Endothelial cell (in vitro differentiated cells): ENCODE measurements around the gene MN1. TPM values are rescaled to one million over a fixed set of nuclear protein-coding genes. Genes with fewer than 3 reads are reported as not detected.

ENCODE experiments used
- DNase-seq: peaks from one replicate; pipeline ENCODE4 v3.0.0; 2021; ENCODE audit warnings: low spot score
- H3K27ac Mint-ChIP-seq: one replicate; pipeline ENCODE4 v1.8.0; 2021; ENCODE audit warnings: mixed read lengths, inconsistent platforms; ENCODE audit not compliant: unreplicated experiment
- H3K27me3 Mint-ChIP-seq: one replicate; pipeline ENCODE4 v1.8.0; 2021; ENCODE audit warnings: mild to moderate bottlenecking, moderate library complexity, mixed read lengths, inconsistent platforms; ENCODE audit not compliant: unreplicated experiment
- H3K36me3 Mint-ChIP-seq: one replicate; pipeline ENCODE4 v1.8.0; 2021; ENCODE audit warnings: mild to moderate bottlenecking, low read depth, mixed read lengths, inconsistent platforms; ENCODE audit not compliant: unreplicated experiment
- H3K4me1 Mint-ChIP-seq: one replicate; pipeline ENCODE4 v1.8.0; 2021; ENCODE audit warnings: mild to moderate bottlenecking, mixed read lengths, inconsistent platforms; ENCODE audit not compliant: unreplicated experiment
- H3K4me3 Mint-ChIP-seq: one replicate; pipeline ENCODE4 v1.8.0; 2021; ENCODE audit warnings: mild to moderate bottlenecking, mixed read lengths, inconsistent platforms; ENCODE audit not compliant: unreplicated experiment
- H3K9me3 Mint-ChIP-seq: one replicate; pipeline ENCODE4 v1.8.0; 2021; ENCODE audit warnings: mixed read lengths, inconsistent platforms; ENCODE audit not compliant: unreplicated experiment
- CTCF ChIP-seq: fragments of 200-600 bp; sonication (generic); IDR thresholded peaks from one replicate; pipeline ENCODE4 v1.5.0; 2021; ENCODE audit warnings: antibody characterized with exemption; ENCODE audit not compliant: unreplicated experiment
- total RNA-seq: library from RNA; stranded (reverse); fragmentation: NEBNext Ultra II Directional; extraction: Animal tissue kit (Norgen Biotek cat#: 25700); gene quantifications from one replicate; pipeline ENCODE4 v1.2.1, GENCODE V29; 2021; ENCODE audit not compliant: unreplicated experiment

MN1 gene
- total RNA-seq, 1 donor from 2014 or later, result 9.9 TPM

GRCh38 chr22:27845644-27846043 is 44.1 kb upstream of the MN1 start:
- peaks cover 25% of the 10 kb centered on the region for H3K36me3 Mint-ChIP-seq
- H3K4me1 Mint-ChIP-seq, result peaks cover 30% of the 10 kb centered on the region
- no peaks in the 10 kb centered on the region for H3K9me3 Mint-ChIP-seq
- no peak overlapping the region for H3K27ac Mint-ChIP-seq
- H3K4me3 Mint-ChIP-seq, result no peak overlapping the region
- peaks cover 7% of the 10 kb centered on the region for H3K27me3 Mint-ChIP-seq
- no peak for TF ChIP-seq CTCF
- DNase-seq, result no peak

DNA sequence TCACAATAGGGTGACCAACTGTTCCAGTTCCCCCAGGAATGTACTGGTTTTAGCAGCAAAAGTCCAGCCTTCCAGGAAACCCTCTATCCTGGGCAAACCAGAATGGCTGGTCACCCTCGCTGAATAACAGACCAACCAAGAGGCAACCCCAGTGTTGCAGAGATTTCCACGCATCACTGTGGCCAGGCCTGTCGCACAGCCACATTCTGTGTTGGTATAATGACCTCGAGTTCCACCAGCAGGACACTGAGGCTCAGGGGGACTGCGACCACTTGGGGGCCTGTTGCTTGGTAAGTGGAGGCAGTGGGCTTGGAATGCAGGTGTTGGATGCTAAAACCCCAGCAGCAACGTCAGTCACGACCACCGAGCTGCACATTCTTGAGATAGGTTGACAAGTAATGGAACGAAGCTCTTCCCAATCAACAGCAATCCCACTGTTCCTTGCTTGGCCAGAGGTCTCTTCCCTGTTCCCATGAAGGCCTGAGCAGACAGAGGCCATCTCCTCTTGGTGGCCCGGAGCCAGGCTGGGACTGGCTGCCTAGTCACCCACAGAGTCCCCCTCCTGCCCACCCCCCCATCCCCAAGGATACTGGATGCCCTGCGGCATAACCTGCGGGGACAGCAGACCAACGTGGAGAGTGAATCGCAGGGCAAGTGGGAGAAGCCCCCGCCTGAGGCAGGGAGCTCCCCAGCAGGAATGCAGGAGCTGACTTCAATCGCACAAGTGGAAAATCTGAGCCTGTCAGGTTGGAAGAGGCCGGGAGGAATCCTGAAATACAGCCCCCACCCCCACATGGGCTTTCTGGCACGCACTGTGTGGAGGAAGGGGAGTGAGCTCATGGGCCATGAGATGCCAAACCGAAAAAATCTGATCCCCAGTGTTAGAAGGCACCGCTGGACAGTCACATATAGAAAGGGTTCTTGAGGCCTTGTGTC is 43.4 kb upstream of the MN1 start:
- H3K36me3 Mint-ChIP-seq, result peaks cover 22% of the 10 kb centered on the region
- no peaks in the 10 kb centered on the region for H3K9me3 Mint-ChIP-seq
- H3K4me3 Mint-ChIP-seq, result no peak overlapping the region
- no peak for DNase-seq
- H3K4me1 Mint-ChIP-seq, result peaks cover 24% of the 10 kb centered on the region
- no peak for TF ChIP-seq CTCF
- peaks cover 7% of the 10 kb centered on the region for H3K27me3 Mint-ChIP-seq
- no peak overlapping the region for H3K27ac Mint-ChIP-seq

GRCh38 chr22:27844256-27844655 is 42.7 kb upstream of the MN1 start:
- TF ChIP-seq CTCF, result no peak
- H3K9me3 Mint-ChIP-seq, result no peaks in the 10 kb centered on the region
- H3K27me3 Mint-ChIP-seq, result peaks cover 9% of the 10 kb centered on the region
- DNase-seq, result no peak
- no peak overlapping the region for H3K4me3 Mint-ChIP-seq
- H3K4me1 Mint-ChIP-seq, result peaks cover 23% of the 10 kb centered on the region
- H3K36me3 Mint-ChIP-seq, result peaks cover 25% of the 10 kb centered on the region
- no peak overlapping the region for H3K27ac Mint-ChIP-seq

- no peak for DNase-seq
- Mint-ChIP-seq H3K4me3 (no peak overlapping the region), H3K27ac (no peak overlapping the region), H3K4me1 (peaks cover 23% of the 10 kb centered on the region), H3K27me3 (peaks cover 9% of the 10 kb centered on the region), H3K36me3 (peaks cover 19% of the 10 kb centered on the region), H3K9me3 (no peaks in the 10 kb centered on the region)
- TF ChIP-seq CTCF, result no peak
Observed at GRCh38 chr22:27843441-27843840, 41.9 kb upstream of the MN1 start.
